Esophagus muscularis mucosa (tissue), 4 donors: Measurements from ENCODE around the gene LITAF. TPM values are rescaled to one million over a fixed set of nuclear protein-coding genes. Genes with fewer than 3 reads are reported as not detected.

ENCODE experiments used
- DNase-seq: peaks from one replicate; pipeline ENCODE4 v3.0.0-alpha.2; 2017; ENCODE audit errors: extremely low spot score
- H3K27ac ChIP-seq, 4 donors: fragments of 200-600 bp; sonication (generic); replicated peaks in 1 of 4; 1 replicate in 3 of 4; 2 replicates in 1 of 4; pipeline ENCODE4 v1.5.1; 2016 to 2019; ENCODE audit warnings: mild to moderate bottlenecking in 1 of 4
- H3K27me3 ChIP-seq, 4 donors: fragments of 200-600 bp; sonication (generic); one replicate each; pipeline versions ENCODE4 v1.5.1 to v1.6.0; 2016 to 2019
- H3K36me3 ChIP-seq, 4 donors: fragments of 200-600 bp; sonication (generic); one replicate each; pipeline ENCODE4 v1.5.1; 2016 to 2019
- H3K4me1 ChIP-seq, 4 donors: fragments of 200-600 bp; sonication (generic); one replicate each; pipeline ENCODE4 v1.5.1; 2016 to 2019
- H3K4me3 ChIP-seq, 4 donors: fragments of 200-600 bp; sonication (generic); 1 replicate in 2 of 4; 2 replicates in 2 of 4; pipeline ENCODE4 v1.5.1; 2016 to 2019; ENCODE audit warnings: mild to moderate bottlenecking in 4 of 4, moderate library complexity in 1 of 4
- H3K9me3 ChIP-seq, 4 donors: fragments of 200-600 bp; sonication (generic); 1 replicate in 3 of 4; 2 replicates in 1 of 4; pipeline ENCODE4 v1.5.1; 2016 to 2019
- CTCF ChIP-seq, 3 experiments: fragments of 200-600 bp in 2 of 3; fragments of 450-650 bp in 1 of 3; sonication (generic) in 2 of 3; IDR thresholded peaks; one replicate each; pipeline ENCODE4 v1.5.1; 2017 to 2019; ENCODE audit warnings: antibody characterized with exemption in 3 of 3, mild to moderate bottlenecking in 2 of 3, moderate library complexity in 1 of 3
- EP300 ChIP-seq: sonication (generic); formaldehyde crosslinking; IDR thresholded peaks from one replicate; pipeline ENCODE4 v1.6.1; 2017; ENCODE audit warnings: antibody characterized with exemption
- POLR2A ChIP-seq: fragments of 450-650 bp; IDR thresholded peaks from one replicate; pipeline ENCODE4 v1.6.1; 2017; ENCODE audit warnings: antibody characterized with exemption, moderate library complexity, mild to moderate bottlenecking, low read depth
- POLR2AphosphoS5 ChIP-seq, 2 donors: sonication (generic); formaldehyde crosslinking; IDR thresholded peaks; one replicate each; pipeline ENCODE4 v1.6.1; 2017; ENCODE audit warnings: antibody characterized with exemption in 2 of 2
- WGBS: methylation state at CpG from one replicate; pipeline ENCODE4 v1.1.5; 2018; 5-methylcytosine and 5-hydroxymethylcytosine counted together
- intact Hi-C: fragments of 100-400 bp; cut with DNase I; formaldehyde crosslinking; loops from one replicate; pipeline ENCODE4 v1.15.1; 2023
- total RNA-seq, 4 donors: library from RNA; depleted of rRNA; stranded (reverse); fragments of >200 nt; gene quantifications; one replicate each; pipeline versions ENCODE4 v1.1.0 to v1.2.1, GENCODE V29; 2016

The LITAF gene
- total RNA-seq, 4 donors from 2014 or later: 28.7 to 88.3 (median 36.8) TPM

GRCh38 chr16:11618107-11618717, 31.5 kb upstream of the LITAF start:
- H3K4me3 ChIP-seq: no peak overlapping the region
- DNase-seq: no peak
- no peak overlapping the region for H3K27ac ChIP-seq
- intact Hi-C loops: no loop called here
- TF ChIP-seq EP300 (no peak), POLR2A (no peak), POLR2AphosphoS5 (IDR thresholded peaks at IDR 0.05) (no peak), CTCF (IDR thresholded peaks at IDR 0.05) (no peak)
- WGBS: 94% methylated on average over 10 of the region's 16 CpGs
- H3K4me1 ChIP-seq: peaks cover 0 to 14% (median 12%) of the 10 kb centered on the region in 4 donors
- H3K36me3 ChIP-seq: no peaks in the 10 kb centered on the region
- H3K27me3 ChIP-seq: no peaks in the 10 kb centered on the region
- H3K9me3 ChIP-seq: no peaks in the 10 kb centered on the region

- TF ChIP-seq CTCF (IDR thresholded peaks at IDR 0.05) (no peak), POLR2A (no peak)
- no peak for DNase-seq
- H3K27ac ChIP-seq: no peak overlapping the region
- 84% methylated on average over 8 of the region's 8 CpGs for WGBS
- H3K9me3 ChIP-seq: no peaks in the 10 kb centered on the region
- no peaks in the 10 kb centered on the region for H3K36me3 ChIP-seq
- no peaks in the 10 kb centered on the region for H3K27me3 ChIP-seq
- intact Hi-C loops: no loop called here
- no peak overlapping the region for H3K4me3 ChIP-seq
- no peaks in the 10 kb centered on the region for H3K4me1 ChIP-seq
These were observed 29.2 kb upstream of the LITAF start for GRCh38 chr16:11615748-11616447.

GRCh38 chr16:11614587-11615175, 28.0 kb upstream of the LITAF start:
- intact Hi-C loops: no loop called here
- Histone ChIP-seq H3K36me3 (no peaks in the 10 kb centered on the region), H3K27me3 (peaks cover 0 to 3% (median 0%) of the 10 kb centered on the region in 4 donors), H3K9me3 (no peaks in the 10 kb centered on the region), H3K27ac (no peak overlapping the region), H3K4me3 (no peak overlapping the region), H3K4me1 (peaks cover 0 to 7% (median 0%) of the 10 kb centered on the region in 4 donors)
- no peak for TF ChIP-seq EP300
- no peak for TF ChIP-seq CTCF (IDR thresholded peaks at IDR 0.05)
- no peak for TF ChIP-seq POLR2AphosphoS5 (IDR thresholded peaks at IDR 0.05)
- no peak for TF ChIP-seq POLR2A
- DNase-seq: no peak
- WGBS: 68% methylated on average over 10 of the region's 10 CpGs

- Histone ChIP-seq H3K4me1 (peaks cover 0 to 8% (median 0%) of the 10 kb centered on the region in 4 donors), H3K4me3 (no peak overlapping the region), H3K27me3 (peaks cover 0 to 3% (median 0%) of the 10 kb centered on the region in 4 donors), H3K9me3 (no peaks in the 10 kb centered on the region), H3K36me3 (no peaks in the 10 kb centered on the region), H3K27ac (peak overlapping the region in 3 of 4 donors; percentile 22 to 50 (median 39))
- DNase-seq: no peak
- TF ChIP-seq EP300 (no peak), POLR2A (no peak), POLR2AphosphoS5 (IDR thresholded peaks at IDR 0.05) (no peak), CTCF (IDR thresholded peaks at IDR 0.05) (no peak)
- 70% methylated on average over 19 of the region's 20 CpGs for WGBS
- intact Hi-C loops: no loop called here
These were observed 26.9 kb upstream of the LITAF start for GRCh38 chr16:11613381-11614303.
